H9 (cell line): ENCODE results near the gene SV2C. TPM values are rescaled to one million over a fixed set of nuclear protein-coding genes. Genes with fewer than 3 reads are reported as not detected.
"Not testable (repeated sequence)": the region's sequence is repeated elsewhere in the genome, so short reads cannot be mapped to it uniquely, and the experiment has no call there.

Experiments
- DNase-seq: peaks from one replicate; pipeline ENCODE4 v3.0.0-alpha.2; 2017
- H2AFZ ChIP-seq: one replicate; pipeline ENCODE4 v1.6.1; 2013; ENCODE audit warnings: mild to moderate bottlenecking, low read length, control low read depth, moderate library complexity
- H2AK5ac ChIP-seq: 2 replicates; pipeline ENCODE4 v1.6.1; 2013; ENCODE audit warnings: low read length, control low read depth, mixed read lengths; ENCODE audit not compliant: insufficient read length
- H2BK120ac ChIP-seq: one replicate; pipeline ENCODE4 v1.6.1; 2013; ENCODE audit warnings: low read depth, mild to moderate bottlenecking, low read length, control low read depth, inconsistent platforms; ENCODE audit not compliant: poor library complexity, severe bottlenecking
- H2BK12ac ChIP-seq: 2 replicates; pipeline ENCODE4 v1.6.1; 2013; ENCODE audit warnings: low read length, control low read depth, mixed read lengths, low read depth; ENCODE audit not compliant: insufficient read length
- H2BK15ac ChIP-seq: 2 replicates; pipeline ENCODE4 v1.6.1; 2013; ENCODE audit warnings: low read depth, low read length, control low read depth
- H2BK20ac ChIP-seq: one replicate; pipeline ENCODE4 v1.6.1; 2013; ENCODE audit warnings: low read depth, mild to moderate bottlenecking, low read length, control low read depth, inconsistent platforms; ENCODE audit not compliant: poor library complexity, severe bottlenecking
- H2BK5ac ChIP-seq: 2 replicates; pipeline ENCODE4 v1.6.1; 2013; ENCODE audit warnings: low read length, control low read depth, mixed read lengths; ENCODE audit not compliant: insufficient read length
- H3K14ac ChIP-seq: 2 replicates; pipeline ENCODE4 v1.6.1; 2013; ENCODE audit warnings: low read length, control low read depth; ENCODE audit not compliant: insufficient read depth
- H3K18ac ChIP-seq: 2 replicates; pipeline ENCODE4 v1.6.1; 2013; ENCODE audit warnings: low read depth, mild to moderate bottlenecking, mixed read lengths, low read length, control low read depth; ENCODE audit not compliant: insufficient read length
- H3K23ac ChIP-seq: 2 replicates; pipeline ENCODE4 v1.6.1; 2013; ENCODE audit warnings: low read length, control low read depth, mixed read lengths, low read depth; ENCODE audit not compliant: insufficient read length
- H3K23me2 ChIP-seq: 2 replicates; pipeline ENCODE4 v1.6.1; 2013; ENCODE audit warnings: low read depth, mild to moderate bottlenecking, mixed read lengths, low read length, control low read depth; ENCODE audit not compliant: insufficient read length, poor library complexity, severe bottlenecking
- H3K27ac ChIP-seq: 2 replicates; pipeline ENCODE4 v1.5.1; 2013; ENCODE audit warnings: low read length, control low read depth, mixed read lengths, low read depth; ENCODE audit not compliant: insufficient read length
- H3K27me3 ChIP-seq: 2 replicates; pipeline ENCODE4 v1.6.1; 2013; ENCODE audit warnings: low read length, control low read depth, inconsistent platforms; ENCODE audit not compliant: insufficient read depth
- H3K4ac ChIP-seq: 2 replicates; pipeline ENCODE4 v1.6.1; 2013; ENCODE audit warnings: low read depth, mild to moderate bottlenecking, control low read depth, inconsistent platforms, low read length, moderate library complexity
- H3K4me1 ChIP-seq: 2 replicates; pipeline ENCODE4 v1.6.1; 2013; ENCODE audit warnings: low read length, control low read depth, inconsistent platforms; ENCODE audit not compliant: insufficient read depth
- H3K4me2 ChIP-seq: 2 replicates; pipeline ENCODE4 v1.6.1; 2013; ENCODE audit warnings: low read length, control low read depth, mixed read lengths; ENCODE audit not compliant: insufficient read length, insufficient read depth
- H3K56ac ChIP-seq: 2 replicates; pipeline ENCODE4 v1.6.1; 2013; ENCODE audit warnings: low read depth, mild to moderate bottlenecking, mixed read lengths, low read length, control low read depth; ENCODE audit not compliant: insufficient read length
- H3K79me1 ChIP-seq: 2 replicates; pipeline ENCODE4 v1.6.1; 2013; ENCODE audit warnings: low read depth, mild to moderate bottlenecking, moderate library complexity, low read length, control low read depth, inconsistent platforms; ENCODE audit not compliant: insufficient read depth, poor library complexity, severe bottlenecking
- H3K79me2 ChIP-seq: 2 replicates; pipeline ENCODE4 v1.6.1; 2013; ENCODE audit warnings: low read length, control low read depth, inconsistent platforms; ENCODE audit not compliant: insufficient read depth
- H3K9ac ChIP-seq: 2 replicates; pipeline ENCODE4 v1.6.1; 2013; ENCODE audit warnings: low read length, control low read depth, mixed read lengths; ENCODE audit not compliant: insufficient read length; ENCODE audit errors: extremely low read depth
- H3K9me3 ChIP-seq: one replicate; pipeline ENCODE4 v1.6.1; 2013; ENCODE audit warnings: low read depth, low read length, inconsistent platforms; ENCODE audit not compliant: control insufficient read depth
- H3T11ph ChIP-seq: one replicate; pipeline ENCODE4 v1.6.1; 2013; ENCODE audit warnings: mild to moderate bottlenecking, low read length, control low read depth, inconsistent platforms
- H4K20me1 ChIP-seq: one replicate; pipeline ENCODE4 v1.6.1; 2013; ENCODE audit not compliant: control insufficient read depth, insufficient read length, insufficient read depth
- H4K5ac ChIP-seq: 2 replicates; pipeline ENCODE4 v1.6.1; 2013; ENCODE audit warnings: low read depth, mild to moderate bottlenecking, mixed read lengths, low read length, control low read depth; ENCODE audit not compliant: insufficient read length
- H4K8ac ChIP-seq: replicated peaks from 2 replicates; pipeline ENCODE4 v1.6.1; 2013; ENCODE audit warnings: low read length, control low read depth, mixed read lengths, low read depth; ENCODE audit not compliant: insufficient read length
- H4K91ac ChIP-seq: 2 replicates; pipeline ENCODE4 v1.6.1; 2013; ENCODE audit warnings: low read depth, mild to moderate bottlenecking, moderate library complexity, mixed read lengths, low read length, control low read depth; ENCODE audit not compliant: insufficient read length
- H3K27ac Mint-ChIP-seq, 3 experiments: 2 replicates in 2 of 3; 3 replicates in 1 of 3; pipeline ENCODE4 v1.8.0; 2020 to 2021; ENCODE audit warnings: mixed read lengths in 3 of 3, mild to moderate bottlenecking in 1 of 3, moderate library complexity in 1 of 3
- H3K27me3 Mint-ChIP-seq: 2 replicates; pipeline ENCODE4 v1.8.0; 2021; ENCODE audit warnings: low read depth, mild to moderate bottlenecking, moderate library complexity, mixed read lengths
- H3K36me3 Mint-ChIP-seq, 3 experiments: 2 replicates in 2 of 3; 3 replicates in 1 of 3; pipeline ENCODE4 v1.8.0; 2020 to 2021; ENCODE audit warnings: low read depth in 3 of 3, mixed read lengths in 3 of 3; ENCODE audit not compliant: insufficient read depth in 1 of 3
- H3K4me1 Mint-ChIP-seq, 2 experiments: 2 replicates each; pipeline ENCODE4 v1.8.0; 2020; ENCODE audit warnings: mixed read lengths in 2 of 2
- H3K4me3 Mint-ChIP-seq, 2 experiments: 2 replicates in 1 of 2; 3 replicates in 1 of 2; pipeline ENCODE4 v1.8.0; 2020 to 2021; ENCODE audit warnings: mild to moderate bottlenecking in 2 of 2, mixed read lengths in 2 of 2, moderate library complexity in 1 of 2
- H3K9me3 Mint-ChIP-seq, 2 experiments: 2 replicates in 1 of 2; 3 replicates in 1 of 2; pipeline ENCODE4 v1.8.0; 2020; ENCODE audit warnings: mild to moderate bottlenecking in 2 of 2, mixed read lengths in 2 of 2, moderate library complexity in 1 of 2
- WGBS: extraction: QIAGEN DNeasy Blood & Tissue Kit; methylation state at CpG from one replicate; pipeline ENCODE4 v1.1.7; 2013; ENCODE audit warnings: missing lambda C conversion rate, low lambda C conversion rate, mixed read lengths; ENCODE audit not compliant: insufficient read length; ENCODE audit errors: extremely low coverage; 5-methylcytosine and 5-hydroxymethylcytosine counted together
- total RNA-seq: library from RNA; stranded (reverse); gene quantifications from 2 replicates; pipeline ENCODE4 v1.2.1, GENCODE V29; 2021
- TF ChIP-seq, protein P1 (sequence below): fragments of 200-600 bp; sonication (generic); conservative IDR thresholded peaks from 3 replicates; pipeline ENCODE4 v1.8.0; 2021; ENCODE audit warnings: antibody characterized with exemption, mild to moderate bottlenecking

SV2C gene
- total RNA-seq, 1 experiment from 2014 or later = 0.09 TPM

DNA sequence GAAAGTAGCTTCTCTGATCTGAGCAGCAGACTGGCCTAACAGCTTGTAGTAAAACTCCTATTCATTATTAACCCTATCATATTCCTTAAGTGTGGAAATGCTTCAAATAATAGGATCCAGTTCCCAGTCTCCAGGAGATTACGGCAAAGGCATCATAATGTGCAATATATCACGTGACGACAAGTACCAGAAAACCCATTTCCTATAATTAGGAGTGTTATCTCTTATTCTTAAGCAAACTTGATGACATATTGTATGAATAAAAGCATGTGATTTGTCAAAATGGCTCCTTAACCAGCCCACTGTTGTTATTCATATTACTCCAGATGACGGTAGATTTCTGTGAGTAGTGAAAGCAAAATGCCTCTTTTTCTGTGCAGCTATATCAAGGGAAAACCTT is 2.9 kb downstream of the SV2C start:
- H2BK5ac ChIP-seq = no peak overlapping the region
- H4K91ac ChIP-seq = no peak overlapping the region
- H3K27me3 ChIP-seq = peaks cover 40% of the 10 kb centered on the region
- H3K4ac ChIP-seq = no peak overlapping the region
- Mint-ChIP-seq H3K4me1 (peaks cover 18 to 27% of the 10 kb centered on the region in 2 experiments), H3K9me3 (peaks cover 0 to 3% of the 10 kb centered on the region in 2 experiments; a peak in 2 of 5 replicates), H3K4me3 (no peak overlapping the region; a peak in 1 of 5 replicates), H3K27me3 (peaks cover 73% of the 10 kb centered on the region), H3K36me3 (no peaks in the 10 kb centered on the region), H3K27ac (no peak overlapping the region)
- DNase-seq = no peak
- no peaks in the 10 kb centered on the region for H3K9me3 ChIP-seq
- H2AK5ac ChIP-seq = no peak overlapping the region
- no peak overlapping the region for H3K14ac ChIP-seq
- H2AFZ ChIP-seq = no peak overlapping the region
- no peak overlapping the region for H2BK20ac ChIP-seq
- no peak overlapping the region for H4K5ac ChIP-seq
- no peak overlapping the region for H3K56ac ChIP-seq
- no peak overlapping the region for H3K23ac ChIP-seq
- H3K4me2 ChIP-seq = no peak overlapping the region
- no peaks in the 10 kb centered on the region for H4K20me1 ChIP-seq
- H4K8ac ChIP-seq = no peak overlapping the region
- no peak overlapping the region for H2BK12ac ChIP-seq
- H2BK120ac ChIP-seq = no peak overlapping the region
- H3K27ac ChIP-seq = no peak overlapping the region
- TF ChIP-seq, protein P1, sequence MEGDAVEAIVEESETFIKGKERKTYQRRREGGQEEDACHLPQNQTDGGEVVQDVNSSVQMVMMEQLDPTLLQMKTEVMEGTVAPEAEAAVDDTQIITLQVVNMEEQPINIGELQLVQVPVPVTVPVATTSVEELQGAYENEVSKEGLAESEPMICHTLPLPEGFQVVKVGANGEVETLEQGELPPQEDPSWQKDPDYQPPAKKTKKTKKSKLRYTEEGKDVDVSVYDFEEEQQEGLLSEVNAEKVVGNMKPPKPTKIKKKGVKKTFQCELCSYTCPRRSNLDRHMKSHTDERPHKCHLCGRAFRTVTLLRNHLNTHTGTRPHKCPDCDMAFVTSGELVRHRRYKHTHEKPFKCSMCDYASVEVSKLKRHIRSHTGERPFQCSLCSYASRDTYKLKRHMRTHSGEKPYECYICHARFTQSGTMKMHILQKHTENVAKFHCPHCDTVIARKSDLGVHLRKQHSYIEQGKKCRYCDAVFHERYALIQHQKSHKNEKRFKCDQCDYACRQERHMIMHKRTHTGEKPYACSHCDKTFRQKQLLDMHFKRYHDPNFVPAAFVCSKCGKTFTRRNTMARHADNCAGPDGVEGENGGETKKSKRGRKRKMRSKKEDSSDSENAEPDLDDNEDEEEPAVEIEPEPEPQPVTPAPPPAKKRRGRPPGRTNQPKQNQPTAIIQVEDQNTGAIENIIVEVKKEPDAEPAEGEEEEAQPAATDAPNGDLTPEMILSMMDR = no peak
- no CpG with 5 or more reads among the region's 4 CpGs for WGBS
- H3T11ph ChIP-seq = no peak overlapping the region
- H3K79me1 ChIP-seq = no peaks in the 10 kb centered on the region
- H3K9ac ChIP-seq = no peak overlapping the region
- H2BK15ac ChIP-seq = no peak overlapping the region
- H3K4me1 ChIP-seq = no peaks in the 10 kb centered on the region
- no peaks in the 10 kb centered on the region for H3K79me2 ChIP-seq
- H3K18ac ChIP-seq = no peak overlapping the region
- peaks cover 23% of the 10 kb centered on the region for H3K23me2 ChIP-seq

DNA sequence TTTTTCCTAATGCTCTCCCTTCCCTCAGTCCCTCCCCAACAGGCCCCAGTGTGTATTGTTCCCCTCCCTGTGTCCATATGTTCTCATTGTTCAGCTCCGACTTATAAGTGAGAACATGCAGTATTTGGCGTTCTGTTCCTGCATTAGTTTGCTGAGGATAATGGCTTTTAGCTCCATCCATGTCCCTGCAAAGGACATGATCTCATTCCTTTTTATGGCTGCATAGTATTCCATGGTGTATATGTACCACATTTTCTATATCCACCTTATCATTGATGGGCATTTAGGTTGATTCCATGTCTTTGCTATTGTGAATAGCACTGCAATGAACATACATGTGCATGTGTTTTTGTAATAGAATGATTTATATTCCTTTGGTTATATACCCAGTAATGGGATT is 6.0 kb downstream of the SV2C start:
- not testable (repeated sequence) for H2BK12ac ChIP-seq, H4K20me1 ChIP-seq, H2BK15ac ChIP-seq, H3K4me1 ChIP-seq, H2AFZ ChIP-seq, H3K14ac ChIP-seq, H3K36me3 Mint-ChIP-seq, H3K9me3 ChIP-seq, H3K9ac ChIP-seq, H2AK5ac ChIP-seq, H3K4ac ChIP-seq, H3K56ac ChIP-seq, H3K18ac ChIP-seq, H3K27ac ChIP-seq, H3K79me1 ChIP-seq, H3K27ac Mint-ChIP-seq, H3K4me2 ChIP-seq, H3K4me3 Mint-ChIP-seq, H4K8ac ChIP-seq, DNase-seq, H2BK20ac ChIP-seq, H4K91ac ChIP-seq, H3K79me2 ChIP-seq, H3K4me1 Mint-ChIP-seq, H2BK5ac ChIP-seq, H4K5ac ChIP-seq, H3K23ac ChIP-seq, H3K23me2 ChIP-seq, H2BK120ac ChIP-seq, H3T11ph ChIP-seq, H3K9me3 Mint-ChIP-seq
- no CpG with 5 or more reads among the region's 2 CpGs for WGBS
- H3K27me3 ChIP-seq = peaks cover 11% of the 10 kb centered on the region; the same call in 1 of the 2 replicates
- H3K27me3 Mint-ChIP-seq = peaks cover 43% of the 10 kb centered on the region
